ENCODE measurements around the gene CPHXL2.

Gene CPHXL2

GRCh38 chr16:75620326-75621169 is 56.3 kb downstream of the CPHXL2 start:
- no peak for TF ChIP-seq CTCF (IDR thresholded peaks at IDR 0.05; ENCODE audit: low read depth, low read length)
- no peak overlapping the region for H3K4me3 ChIP-seq (ENCODE audit: low read depth, low read length)

- H3K4me3 ChIP-seq (ENCODE audit: low read depth, low read length), result no peak overlapping the region
- no peak for TF ChIP-seq CTCF (IDR thresholded peaks at IDR 0.05; ENCODE audit: low read depth, low read length)
Measured at GRCh38 chr16:75618780-75619179, 58.0 kb downstream of the CPHXL2 start.

- TF ChIP-seq CTCF (IDR thresholded peaks at IDR 0.05; ENCODE audit: low read depth, low read length), result no peak
- H3K4me3 ChIP-seq (ENCODE audit: low read depth, low read length), result no peak overlapping the region
Measured at GRCh38 chr16:75617121-75617520, 59.7 kb downstream of the CPHXL2 start.

- TF ChIP-seq CTCF (IDR thresholded peaks at IDR 0.05; ENCODE audit: low read depth, low read length), result no peak
- no peak overlapping the region for H3K4me3 ChIP-seq (ENCODE audit: low read depth, low read length)
Measured at GRCh38 chr16:75616521-75617010, 60.2 kb downstream of the CPHXL2 start.

- H3K4me3 ChIP-seq (ENCODE audit: low read depth, low read length), result no peak overlapping the region
- TF ChIP-seq CTCF (IDR thresholded peaks at IDR 0.05; ENCODE audit: low read depth, low read length), result no peak
Measured at GRCh38 chr16:75615619-75616018, 61.2 kb downstream of the CPHXL2 start.

GRCh38 chr16:75614066-75614897 is 62.5 kb downstream of the CPHXL2 start:
- no peak for TF ChIP-seq CTCF (IDR thresholded peaks at IDR 0.05; ENCODE audit: low read depth, low read length)
- H3K4me3 ChIP-seq (ENCODE audit: low read depth, low read length), result no peak overlapping the region

All from WI38 (cell line).